HG03521 (cell line): ENCODE measurements around the gene COPS9.
A peak's percentile ranks its signal among the peaks of the same experiment; 100 is the strongest.

Source experiments
- ATAC-seq: cut with Tn5 transposase; IDR thresholded peaks from one replicate; pipeline ENCODE4 v1.9.1; 2021; ENCODE audit warnings: mild to moderate bottlenecking, moderate library complexity; ENCODE audit not compliant: unreplicated experiment

COPS9 gene

GRCh38 chr2:240137596-240138253 is 1.6 kb upstream of the COPS9 start:
- no peak for ATAC-seq

- no peak for ATAC-seq
These were observed 677 bp upstream of the COPS9 start for GRCh38 chr2:240136671-240137292.

- peak; percentile 24 for ATAC-seq
These were observed 446 bp downstream of the COPS9 start for GRCh38 chr2:240135706-240136012.

- ATAC-seq, result no peak
These were observed 1.1 kb downstream of the COPS9 start for GRCh38 chr2:240134956-240135520.

- no peak for ATAC-seq
These were observed 1.6 kb downstream of the COPS9 start for GRCh38 chr2:240134466-240134865.

GRCh38 chr2:240133401-240133800 is 2.7 kb downstream of the COPS9 start:
- no peak for ATAC-seq

- ATAC-seq, result no peak
These were observed 3.5 kb downstream of the COPS9 start for GRCh38 chr2:240132651-240132980.

- ATAC-seq, result no peak
These were observed 4.0 kb downstream of the COPS9 start for GRCh38 chr2:240131941-240132650.

- ATAC-seq, result no peak
These were observed 4.8 kb downstream of the COPS9 start for GRCh38 chr2:240131296-240131695.

GRCh38 chr2:240130393-240131195 is 5.5 kb downstream of the COPS9 start:
- no peak for ATAC-seq

- ATAC-seq, result no peak
These were observed 6.2 kb downstream of the COPS9 start for GRCh38 chr2:240129731-240130392.

- ATAC-seq, result no peak
These were observed 6.8 kb downstream of the COPS9 start for GRCh38 chr2:240129311-240129710.

- no peak for ATAC-seq
These were observed 7.4 kb downstream of the COPS9 start for GRCh38 chr2:240128608-240129145.

GRCh38 chr2:240127911-240128607 is 8.0 kb downstream of the COPS9 start:
- no peak for ATAC-seq

GRCh38 chr2:240127191-240127750 is 8.8 kb downstream of the COPS9 start:
- no peak for ATAC-seq

- no peak for ATAC-seq
These were observed 9.4 kb downstream of the COPS9 start for GRCh38 chr2:240126731-240127130.

- no peak for ATAC-seq
These were observed 10.4 kb downstream of the COPS9 start for GRCh38 chr2:240125742-240126141.

GRCh38 chr2:240124651-240125030 is 11.5 kb downstream of the COPS9 start:
- ATAC-seq, result no peak

GRCh38 chr2:240123821-240124650 is 12.1 kb downstream of the COPS9 start:
- ATAC-seq, result no peak
